Measurements from ENCODE around the gene PRKCB.

The PRKCB gene

DNA sequence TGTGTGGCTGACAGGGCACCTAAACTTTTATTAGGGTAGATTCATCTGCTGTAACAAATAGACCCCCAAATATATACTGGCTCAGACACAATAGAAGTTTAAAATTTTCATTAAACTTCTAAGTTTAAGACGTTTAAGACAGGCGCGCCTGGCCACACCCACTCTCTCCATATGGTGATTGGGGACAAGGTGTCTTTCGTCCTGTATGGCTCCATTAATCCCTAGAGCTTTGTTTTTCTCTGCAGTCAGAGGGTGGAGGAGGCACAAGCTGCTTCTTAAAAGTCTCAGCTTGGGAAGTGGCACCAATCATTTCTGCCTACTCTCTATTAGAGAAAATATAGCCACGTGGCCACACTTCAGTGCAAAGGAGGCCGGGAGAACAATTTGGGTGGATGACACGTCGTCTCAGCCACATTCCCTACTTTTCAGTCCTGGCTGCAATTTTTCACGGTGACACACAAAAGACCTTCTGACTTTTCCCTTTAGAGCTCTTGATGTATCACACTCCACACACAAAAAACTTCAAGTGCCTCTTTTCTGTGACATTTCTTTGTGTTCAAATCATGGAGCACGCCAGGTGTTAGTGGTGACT, 294.8 kb downstream of the PRKCB start:
- WGBS, 2 experiments (ENCODE audit: insufficient coverage in 2 of 2), result 79 to 80% methylated on average over 6 of the region's 10 CpGs
- H3K36me3 ChIP-seq (ENCODE audit: control insufficient read depth, insufficient read depth, low read length), result no peaks in the 10 kb centered on the region
- no peak overlapping the region for H3K4me3 ChIP-seq (ENCODE audit: extremely low read depth, insufficient read depth, low read length, poor library complexity, severe bottlenecking)
- H3K4me1 ChIP-seq (ENCODE audit: control insufficient read depth, insufficient read depth, low read length, poor library complexity, severe bottlenecking), result peaks cover 2% of the 10 kb centered on the region
- H3K27ac ChIP-seq (ENCODE audit: low read depth, low read length, severe bottlenecking), result no peak overlapping the region
- no peaks in the 10 kb centered on the region for H3K9me3 ChIP-seq (ENCODE audit: control insufficient read depth, low read length)

DNA sequence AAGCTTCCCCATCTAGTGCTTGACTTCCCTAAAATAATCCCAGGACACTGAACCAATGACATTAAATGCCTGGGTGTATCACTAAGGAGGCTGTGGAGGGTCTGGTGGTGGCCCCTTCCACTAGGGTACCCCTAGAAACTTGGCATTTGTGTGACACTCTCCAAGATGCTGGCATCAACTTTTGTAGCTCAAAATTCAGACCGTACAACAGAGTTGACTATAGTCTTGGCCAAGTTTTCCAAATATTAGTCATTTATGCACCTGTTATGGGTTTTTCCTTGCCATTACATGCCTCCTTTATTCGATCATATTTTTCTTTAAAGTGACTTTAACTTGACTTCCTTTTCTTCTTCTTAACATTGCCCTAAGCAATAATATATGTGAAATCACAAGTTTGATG, 295.5 kb downstream of the PRKCB start:
- peaks cover 8% of the 10 kb centered on the region for H3K4me1 ChIP-seq (ENCODE audit: control insufficient read depth, insufficient read depth, low read length, poor library complexity, severe bottlenecking)
- no peak overlapping the region for H3K27ac ChIP-seq (ENCODE audit: low read depth, low read length, severe bottlenecking)
- no peaks in the 10 kb centered on the region for H3K36me3 ChIP-seq (ENCODE audit: control insufficient read depth, insufficient read depth, low read length)
- H3K4me3 ChIP-seq (ENCODE audit: extremely low read depth, insufficient read depth, low read length, poor library complexity, severe bottlenecking), result no peak overlapping the region
- WGBS, 2 experiments (ENCODE audit: insufficient coverage in 2 of 2), result 85 to 100% methylated on average over 1 of the region's 2 CpGs
- H3K9me3 ChIP-seq (ENCODE audit: control insufficient read depth, low read length), result no peaks in the 10 kb centered on the region

DNA sequence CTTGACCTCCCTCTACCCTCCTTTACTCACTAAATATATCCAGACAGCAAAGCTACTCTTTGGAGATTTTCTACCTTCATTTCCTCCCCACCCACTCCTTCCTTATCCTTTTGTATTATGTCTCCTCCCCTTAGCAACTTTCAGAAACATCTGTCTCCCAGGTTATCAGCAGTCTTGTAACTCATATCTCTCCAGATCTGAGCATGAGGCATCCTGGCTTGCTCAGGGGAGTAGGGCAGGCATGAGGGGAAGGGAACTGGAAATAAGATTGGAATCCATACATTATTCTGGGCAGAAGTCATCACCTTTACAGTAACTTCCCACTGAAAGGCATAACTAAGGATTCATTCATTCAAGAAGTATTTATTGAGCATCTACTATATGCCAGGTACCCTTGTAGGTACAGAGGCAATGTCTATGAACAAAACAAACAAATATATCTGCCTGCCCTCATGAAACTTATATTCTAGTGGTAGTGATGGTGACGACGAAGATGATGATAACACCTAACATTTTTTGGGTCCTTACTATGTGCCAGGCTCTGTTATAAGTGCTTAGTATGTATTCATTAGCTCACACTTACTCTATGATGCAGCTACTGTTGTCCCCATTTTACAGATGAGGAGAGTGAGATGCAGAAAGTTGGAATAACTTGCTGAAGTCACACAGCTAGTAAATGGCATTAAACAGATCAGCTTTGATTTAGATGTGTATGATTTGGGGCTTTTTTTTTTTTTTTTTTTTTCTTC, 296.4 kb downstream of the PRKCB start:
- no peak overlapping the region for H3K4me3 ChIP-seq (ENCODE audit: extremely low read depth, insufficient read depth, low read length, poor library complexity, severe bottlenecking)
- peaks cover 9% of the 10 kb centered on the region for H3K4me1 ChIP-seq (ENCODE audit: control insufficient read depth, insufficient read depth, low read length, poor library complexity, severe bottlenecking)
- no peaks in the 10 kb centered on the region for H3K9me3 ChIP-seq (ENCODE audit: control insufficient read depth, low read length)
- H3K36me3 ChIP-seq (ENCODE audit: control insufficient read depth, insufficient read depth, low read length), result no peaks in the 10 kb centered on the region
- WGBS, 2 experiments (ENCODE audit: insufficient coverage in 2 of 2), result no CpG with 5 or more reads among the region's 2 CpGs
- no peak overlapping the region for H3K27ac ChIP-seq (ENCODE audit: low read depth, low read length, severe bottlenecking)

DNA sequence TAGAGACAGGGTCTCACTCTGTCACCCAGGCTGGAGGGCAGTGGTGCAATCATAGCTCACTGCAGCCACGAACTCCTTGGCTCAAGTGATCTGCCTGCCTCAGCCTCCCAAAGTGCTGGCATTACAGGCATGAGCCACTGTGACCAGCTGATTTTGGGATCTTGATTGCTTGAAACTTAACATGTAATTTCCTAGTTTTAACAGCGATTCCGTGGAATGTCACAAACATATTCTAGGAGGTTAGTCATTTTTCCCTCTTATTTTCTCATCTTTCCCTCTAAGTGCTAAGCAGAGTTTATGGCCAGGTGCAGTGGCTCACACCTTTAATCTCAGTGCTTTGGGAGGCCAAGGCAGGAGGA, 297.0 kb downstream of the PRKCB start:
- Histone ChIP-seq H3K36me3 (ENCODE audit: control insufficient read depth, insufficient read depth, low read length) (no peaks in the 10 kb centered on the region), H3K9me3 (ENCODE audit: control insufficient read depth, low read length) (no peaks in the 10 kb centered on the region), H3K27ac (ENCODE audit: low read depth, low read length, severe bottlenecking) (no peak overlapping the region), H3K4me1 (ENCODE audit: control insufficient read depth, insufficient read depth, low read length, poor library complexity, severe bottlenecking) (peaks cover 12% of the 10 kb centered on the region), H3K4me3 (ENCODE audit: extremely low read depth, insufficient read depth, low read length, poor library complexity, severe bottlenecking) (no peak overlapping the region)
- 93 to 100% methylated on average over 1 to 3 of the region's 3 CpGs for WGBS, 2 experiments (ENCODE audit: insufficient coverage in 2 of 2)

DNA sequence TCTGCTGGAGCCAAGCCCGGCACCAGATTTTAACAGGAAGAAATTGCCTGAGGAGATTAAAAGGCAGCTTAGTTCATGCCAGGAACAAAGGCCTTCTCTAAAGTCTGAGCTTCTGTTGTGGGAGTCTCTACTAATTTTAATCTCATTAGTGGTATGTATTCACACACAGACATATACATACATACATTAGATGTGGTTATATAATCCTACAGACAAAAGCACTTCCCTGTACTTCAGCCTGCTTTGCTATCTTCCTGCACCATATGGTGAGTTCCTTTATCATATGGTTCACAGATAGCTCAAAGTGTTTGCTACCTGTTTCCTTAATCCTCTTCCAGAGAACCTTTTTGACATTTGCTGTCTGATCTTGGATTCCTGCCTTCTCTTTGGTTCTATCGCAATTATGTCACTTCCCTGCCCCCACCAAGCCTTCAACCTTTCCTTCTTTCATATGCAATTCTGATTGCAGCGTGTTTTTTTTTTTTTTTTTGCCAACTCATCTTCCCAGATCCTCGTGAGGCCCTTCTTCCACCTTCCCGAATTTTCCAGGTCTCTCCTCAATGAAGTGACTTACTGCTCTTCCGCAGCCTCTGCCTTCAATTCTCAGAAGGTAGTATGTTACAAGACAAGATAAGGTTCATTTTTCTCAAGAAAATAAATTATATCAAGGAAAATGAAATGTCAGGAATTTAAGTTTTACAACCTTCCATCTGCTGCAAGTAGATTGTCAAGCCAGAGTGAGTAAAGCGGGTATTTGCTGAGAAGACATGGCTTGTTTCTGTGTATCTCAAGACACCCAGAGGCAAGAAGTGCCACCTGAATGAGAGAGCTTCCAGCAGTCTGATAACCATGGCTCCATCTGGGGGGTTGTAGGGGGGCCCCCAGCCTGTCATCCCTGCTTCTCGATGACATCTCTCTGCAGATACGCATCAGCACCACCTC, 300.1 kb downstream of the PRKCB start:
- Histone ChIP-seq H3K9me3 (ENCODE audit: control insufficient read depth, low read length) (no peaks in the 10 kb centered on the region), H3K4me3 (ENCODE audit: extremely low read depth, insufficient read depth, low read length, poor library complexity, severe bottlenecking) (no peak overlapping the region), H3K4me1 (ENCODE audit: control insufficient read depth, insufficient read depth, low read length, poor library complexity, severe bottlenecking) (peaks cover 21% of the 10 kb centered on the region), H3K27ac (ENCODE audit: low read depth, low read length, severe bottlenecking) (no peak overlapping the region), H3K36me3 (ENCODE audit: control insufficient read depth, insufficient read depth, low read length) (no peaks in the 10 kb centered on the region)
- WGBS, 2 experiments (ENCODE audit: insufficient coverage in 2 of 2), result 56 to 63% methylated on average over 5 to 7 of the region's 9 CpGs

DNA sequence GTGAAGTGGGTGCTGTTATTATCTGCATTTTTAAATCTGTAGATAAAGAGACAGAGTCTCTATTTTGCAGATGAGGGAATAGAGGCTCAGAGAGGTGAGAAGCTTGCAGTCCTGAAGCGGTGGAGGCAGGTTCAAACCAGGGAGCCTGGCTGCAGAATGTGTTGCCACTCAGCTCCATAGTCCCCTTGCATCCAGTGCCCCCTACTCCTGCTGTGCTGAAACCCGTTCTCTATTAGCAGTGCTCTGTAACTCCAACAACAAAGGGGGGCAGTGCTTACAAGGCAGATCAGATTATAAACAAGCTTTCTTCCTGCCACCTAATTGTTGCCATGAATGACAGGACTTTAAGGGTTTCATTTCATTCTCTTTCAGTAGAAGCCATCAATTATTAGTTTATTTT, 302.2 kb downstream of the PRKCB start:
- peak overlapping the region; percentile 76 for H3K27ac ChIP-seq (ENCODE audit: low read depth, low read length, severe bottlenecking)
- WGBS, 2 experiments (ENCODE audit: insufficient coverage in 2 of 2), result 0 to 7% methylated on average over 1 to 2 of the region's 2 CpGs
- no peaks in the 10 kb centered on the region for H3K36me3 ChIP-seq (ENCODE audit: control insufficient read depth, insufficient read depth, low read length)
- H3K9me3 ChIP-seq (ENCODE audit: control insufficient read depth, low read length), result no peaks in the 10 kb centered on the region
- peaks cover 21% of the 10 kb centered on the region for H3K4me1 ChIP-seq (ENCODE audit: control insufficient read depth, insufficient read depth, low read length, poor library complexity, severe bottlenecking)
- no peak overlapping the region for H3K4me3 ChIP-seq (ENCODE audit: extremely low read depth, insufficient read depth, low read length, poor library complexity, severe bottlenecking)

DNA sequence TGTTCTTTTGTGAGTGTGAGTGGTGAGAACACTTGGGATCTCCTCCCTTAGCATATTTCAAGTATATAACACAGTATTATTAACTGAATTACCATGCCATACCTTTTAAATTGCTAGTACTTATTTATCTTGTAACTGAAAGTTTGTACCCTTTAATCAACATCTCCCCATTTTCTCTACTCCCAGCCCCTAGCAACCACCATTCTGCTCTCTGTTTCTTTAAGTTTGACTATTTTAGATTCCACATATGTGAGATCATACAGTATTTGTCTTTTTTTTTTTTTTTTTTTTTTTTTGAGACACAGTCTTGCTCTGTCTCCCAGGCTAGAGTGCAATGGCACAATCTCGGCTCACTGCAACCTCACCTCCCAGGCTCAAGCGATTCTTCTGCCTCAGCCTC, 302.8 kb downstream of the PRKCB start:
- H3K9me3 ChIP-seq (ENCODE audit: control insufficient read depth, low read length), result no peaks in the 10 kb centered on the region
- H3K4me3 ChIP-seq (ENCODE audit: extremely low read depth, insufficient read depth, low read length, poor library complexity, severe bottlenecking), result no peak overlapping the region
- H3K36me3 ChIP-seq (ENCODE audit: control insufficient read depth, insufficient read depth, low read length), result no peaks in the 10 kb centered on the region
- peak overlapping the region; percentile 76 for H3K27ac ChIP-seq (ENCODE audit: low read depth, low read length, severe bottlenecking)
- WGBS, 2 experiments (ENCODE audit: insufficient coverage in 2 of 2), result no CpG with 5 or more reads among the region's 2 CpGs
- H3K4me1 ChIP-seq (ENCODE audit: control insufficient read depth, insufficient read depth, low read length, poor library complexity, severe bottlenecking), result peaks cover 21% of the 10 kb centered on the region

DNA sequence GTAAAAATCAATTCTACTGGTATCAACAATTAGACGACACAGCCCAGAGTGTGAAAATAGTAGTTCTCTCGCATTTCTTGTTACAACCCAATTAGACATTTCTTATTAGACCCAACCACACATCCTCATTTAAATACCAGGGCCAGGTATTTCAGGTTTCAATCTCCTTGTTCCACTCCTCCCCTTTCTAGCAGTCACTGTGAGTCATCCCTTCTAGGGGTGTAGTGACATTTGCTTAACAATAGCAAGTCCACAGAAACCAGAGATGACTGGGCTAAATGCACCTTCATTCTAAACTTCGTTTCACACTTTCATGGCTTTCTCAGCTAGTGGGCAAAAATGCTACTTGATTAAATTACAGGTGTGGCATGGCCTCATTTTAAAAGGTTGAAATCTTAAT, 303.5 kb downstream of the PRKCB start:
- Histone ChIP-seq H3K4me1 (ENCODE audit: control insufficient read depth, insufficient read depth, low read length, poor library complexity, severe bottlenecking) (peaks cover 21% of the 10 kb centered on the region), H3K27ac (ENCODE audit: low read depth, low read length, severe bottlenecking) (peak overlapping the region; percentile 6), H3K9me3 (ENCODE audit: control insufficient read depth, low read length) (no peaks in the 10 kb centered on the region), H3K4me3 (ENCODE audit: extremely low read depth, insufficient read depth, low read length, poor library complexity, severe bottlenecking) (no peak overlapping the region), H3K36me3 (ENCODE audit: control insufficient read depth, insufficient read depth, low read length) (no peaks in the 10 kb centered on the region)
- 35 to 71% methylated on average over 1 to 2 of the region's 3 CpGs for WGBS, 2 experiments (ENCODE audit: insufficient coverage in 2 of 2)

DNA sequence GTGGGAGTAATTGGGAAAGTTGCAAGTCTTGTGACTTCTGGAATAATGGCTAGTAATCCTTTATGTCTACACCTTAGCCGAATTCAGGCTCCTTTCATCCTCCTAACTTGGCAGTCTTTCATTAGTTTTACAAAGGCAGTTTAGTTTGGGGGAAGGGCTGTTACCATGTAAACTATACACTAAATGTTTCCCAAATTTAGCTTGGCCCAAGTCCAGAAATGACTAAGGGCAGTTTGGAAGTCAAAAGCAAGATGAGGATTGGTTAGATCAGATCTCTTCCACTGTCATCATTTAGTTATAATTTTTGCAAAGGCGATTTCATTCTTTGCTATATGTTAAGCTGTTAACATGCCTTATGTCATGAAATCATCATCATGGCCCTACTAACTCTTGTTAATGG, 304.9 kb downstream of the PRKCB start:
- no peak overlapping the region for H3K27ac ChIP-seq (ENCODE audit: low read depth, low read length, severe bottlenecking)
- no peak overlapping the region for H3K4me3 ChIP-seq (ENCODE audit: extremely low read depth, insufficient read depth, low read length, poor library complexity, severe bottlenecking)
- H3K4me1 ChIP-seq (ENCODE audit: control insufficient read depth, insufficient read depth, low read length, poor library complexity, severe bottlenecking), result peaks cover 17% of the 10 kb centered on the region
- H3K36me3 ChIP-seq (ENCODE audit: control insufficient read depth, insufficient read depth, low read length), result no peaks in the 10 kb centered on the region
- no CpG with 5 or more reads among the region's 2 CpGs for WGBS, 2 experiments (ENCODE audit: insufficient coverage in 2 of 2)
- no peaks in the 10 kb centered on the region for H3K9me3 ChIP-seq (ENCODE audit: control insufficient read depth, low read length)

DNA sequence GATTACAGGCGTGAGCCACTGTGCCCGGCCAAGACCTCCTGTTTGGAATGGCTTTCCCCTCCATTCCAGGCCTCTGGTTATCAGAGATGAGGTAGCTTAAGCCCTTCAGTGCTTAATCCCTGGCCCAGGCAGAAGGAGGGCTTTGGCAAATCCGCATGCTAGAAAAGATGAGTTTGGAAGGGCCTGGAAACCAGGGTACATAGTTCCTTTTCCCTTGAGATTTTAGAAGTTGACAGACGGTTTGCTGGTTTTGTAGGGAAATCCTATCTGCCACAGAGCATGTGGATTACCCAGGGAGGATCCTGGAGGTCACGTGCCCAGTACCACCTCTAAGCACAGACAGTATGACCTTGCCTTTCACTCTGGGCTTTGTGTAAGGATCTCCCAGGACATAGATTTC, 305.7 kb downstream of the PRKCB start:
- Histone ChIP-seq H3K9me3 (ENCODE audit: control insufficient read depth, low read length) (no peaks in the 10 kb centered on the region), H3K36me3 (ENCODE audit: control insufficient read depth, insufficient read depth, low read length) (no peaks in the 10 kb centered on the region), H3K4me1 (ENCODE audit: control insufficient read depth, insufficient read depth, low read length, poor library complexity, severe bottlenecking) (peaks cover 12% of the 10 kb centered on the region), H3K27ac (ENCODE audit: low read depth, low read length, severe bottlenecking) (no peak overlapping the region), H3K4me3 (ENCODE audit: extremely low read depth, insufficient read depth, low read length, poor library complexity, severe bottlenecking) (no peak overlapping the region)
- 91 to 100% methylated on average over 2 to 4 of the region's 5 CpGs for WGBS, 2 experiments (ENCODE audit: insufficient coverage in 2 of 2)

All from mesodermal cell (in vitro differentiated cells).